Liver (tissue), 3 donors: ENCODE measurements around the gene STXBP6.

Experiments used
- EGR1 ChIP-seq, 2 donors: IDR thresholded peaks; 2 replicates each; pipeline ENCODE4 v1.6.1; 2016 to 2018; ENCODE audit warnings: antibody characterized with exemption in 2 of 2, low read depth in 2 of 2
- GABPA ChIP-seq, 2 donors: IDR thresholded peaks in 1 of 2; conservative IDR thresholded peaks in 1 of 2; 2 replicates each; pipeline ENCODE4 v1.6.1; 2016; ENCODE audit warnings: antibody characterized with exemption in 2 of 2, mild to moderate bottlenecking in 1 of 2, moderate library complexity in 1 of 2
- JUND ChIP-seq, 2 donors: IDR thresholded peaks; 2 replicates each; pipeline ENCODE4 v1.6.1; 2016; ENCODE audit warnings: antibody characterized with exemption in 2 of 2
- NR2F2 ChIP-seq: IDR thresholded peaks from 2 replicates; pipeline ENCODE4 v1.6.1; 2016; ENCODE audit warnings: antibody characterized with exemption
- RAD21 ChIP-seq, 2 donors: IDR thresholded peaks; 2 replicates each; pipeline ENCODE4 v1.6.1; 2016; ENCODE audit warnings: antibody characterized with exemption in 2 of 2, mild to moderate bottlenecking in 2 of 2
- REST ChIP-seq: IDR thresholded peaks from 2 replicates; pipeline ENCODE4 v1.6.1; 2016; ENCODE audit warnings: antibody characterized with exemption, mild to moderate bottlenecking
- RXRA ChIP-seq, 2 donors: IDR thresholded peaks; 2 replicates each; pipeline ENCODE4 v1.6.1; 2017 to 2018; ENCODE audit warnings: antibody characterized with exemption in 2 of 2, mild to moderate bottlenecking in 1 of 2
- SP1 ChIP-seq: IDR thresholded peaks from 2 replicates; pipeline ENCODE4 v1.6.1; 2018; ENCODE audit warnings: antibody characterized with exemption, mild to moderate bottlenecking
- TAF1 ChIP-seq: conservative IDR thresholded peaks from 2 replicates; pipeline ENCODE4 v1.6.1; 2016; ENCODE audit warnings: antibody characterized with exemption, mild to moderate bottlenecking
- YY1 ChIP-seq: IDR thresholded peaks from 2 replicates; pipeline ENCODE4 v1.6.1; 2016; ENCODE audit warnings: antibody characterized with exemption, mild to moderate bottlenecking
- TF ChIP-seq, protein P1 (sequence below): fragments of 150-350 bp; IDR thresholded peaks from 2 replicates; pipeline ENCODE4 v1.5.1; 2017; ENCODE audit warnings: improper control_type of control experiment, low read depth, low read length; ENCODE audit not compliant: missing input control
- TF ChIP-seq, protein P2 (sequence below): IDR thresholded peaks from 2 replicates; pipeline ENCODE4 v1.6.1; 2016; ENCODE audit warnings: antibody characterized with exemption
- donor health status: healthy.
- donor health status: healthy.

DNA sequence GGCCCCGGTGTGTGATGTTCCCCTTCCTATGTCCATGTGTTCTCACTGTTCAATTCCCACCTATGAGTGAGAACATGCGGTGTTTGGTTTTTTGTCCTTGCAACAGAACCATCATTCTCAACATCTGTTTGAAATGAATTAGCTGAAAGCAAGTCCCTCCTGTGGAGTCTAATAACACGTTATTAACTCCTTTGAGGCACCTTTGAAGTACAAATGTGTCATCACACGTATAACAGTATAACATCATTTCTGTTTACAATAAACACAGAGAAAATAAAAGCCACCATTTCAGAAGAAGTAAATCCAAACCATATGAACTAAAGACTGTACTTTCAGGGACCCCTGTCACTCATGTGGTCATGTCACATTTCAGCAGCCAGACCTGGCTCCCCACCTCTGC is 198.5 kb downstream of the STXBP6 start:
- TF ChIP-seq, protein P1, sequence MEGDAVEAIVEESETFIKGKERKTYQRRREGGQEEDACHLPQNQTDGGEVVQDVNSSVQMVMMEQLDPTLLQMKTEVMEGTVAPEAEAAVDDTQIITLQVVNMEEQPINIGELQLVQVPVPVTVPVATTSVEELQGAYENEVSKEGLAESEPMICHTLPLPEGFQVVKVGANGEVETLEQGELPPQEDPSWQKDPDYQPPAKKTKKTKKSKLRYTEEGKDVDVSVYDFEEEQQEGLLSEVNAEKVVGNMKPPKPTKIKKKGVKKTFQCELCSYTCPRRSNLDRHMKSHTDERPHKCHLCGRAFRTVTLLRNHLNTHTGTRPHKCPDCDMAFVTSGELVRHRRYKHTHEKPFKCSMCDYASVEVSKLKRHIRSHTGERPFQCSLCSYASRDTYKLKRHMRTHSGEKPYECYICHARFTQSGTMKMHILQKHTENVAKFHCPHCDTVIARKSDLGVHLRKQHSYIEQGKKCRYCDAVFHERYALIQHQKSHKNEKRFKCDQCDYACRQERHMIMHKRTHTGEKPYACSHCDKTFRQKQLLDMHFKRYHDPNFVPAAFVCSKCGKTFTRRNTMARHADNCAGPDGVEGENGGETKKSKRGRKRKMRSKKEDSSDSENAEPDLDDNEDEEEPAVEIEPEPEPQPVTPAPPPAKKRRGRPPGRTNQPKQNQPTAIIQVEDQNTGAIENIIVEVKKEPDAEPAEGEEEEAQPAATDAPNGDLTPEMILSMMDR: no peak
- TF ChIP-seq YY1 (no peak), SP1 (no peak), GABPA (IDR thresholded peaks at IDR 0.05 in 1 of 2, conservative IDR thresholded peaks at IDR 0.05 in 1 of 2) (no peak), NR2F2 (no peak), TAF1 (no peak), RXRA (IDR thresholded peaks at IDR 0.05) (no peak), RAD21 (IDR thresholded peaks at IDR 0.05) (no peak), JUND (IDR thresholded peaks at IDR 0.05) (no peak), REST (no peak), EGR1 (IDR thresholded peaks at IDR 0.05; ENCODE audit: low read depth in 2 of 2) (no peak)
- TF ChIP-seq, protein P2, sequence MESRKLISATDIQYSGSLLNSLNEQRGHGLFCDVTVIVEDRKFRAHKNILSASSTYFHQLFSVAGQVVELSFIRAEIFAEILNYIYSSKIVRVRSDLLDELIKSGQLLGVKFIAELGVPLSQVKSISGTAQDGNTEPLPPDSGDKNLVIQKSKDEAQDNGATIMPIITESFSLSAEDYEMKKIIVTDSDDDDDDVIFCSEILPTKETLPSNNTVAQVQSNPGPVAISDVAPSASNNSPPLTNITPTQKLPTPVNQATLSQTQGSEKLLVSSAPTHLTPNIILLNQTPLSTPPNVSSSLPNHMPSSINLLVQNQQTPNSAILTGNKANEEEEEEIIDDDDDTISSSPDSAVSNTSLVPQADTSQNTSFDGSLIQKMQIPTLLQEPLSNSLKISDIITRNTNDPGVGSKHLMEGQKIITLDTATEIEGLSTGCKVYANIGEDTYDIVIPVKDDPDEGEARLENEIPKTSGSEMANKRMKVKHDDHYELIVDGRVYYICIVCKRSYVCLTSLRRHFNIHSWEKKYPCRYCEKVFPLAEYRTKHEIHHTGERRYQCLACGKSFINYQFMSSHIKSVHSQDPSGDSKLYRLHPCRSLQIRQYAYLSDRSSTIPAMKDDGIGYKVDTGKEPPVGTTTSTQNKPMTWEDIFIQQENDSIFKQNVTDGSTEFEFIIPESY: no peak
